ENCODE measurements around the gene RBL2. TPM values are rescaled to one million over a fixed set of nuclear protein-coding genes. Genes with fewer than 3 reads are reported as not detected.

The RBL2 gene
- total and polyA plus RNA-seq, 12 donors: 18.7 to 48.5 (median 34.3) TPM

DNA sequence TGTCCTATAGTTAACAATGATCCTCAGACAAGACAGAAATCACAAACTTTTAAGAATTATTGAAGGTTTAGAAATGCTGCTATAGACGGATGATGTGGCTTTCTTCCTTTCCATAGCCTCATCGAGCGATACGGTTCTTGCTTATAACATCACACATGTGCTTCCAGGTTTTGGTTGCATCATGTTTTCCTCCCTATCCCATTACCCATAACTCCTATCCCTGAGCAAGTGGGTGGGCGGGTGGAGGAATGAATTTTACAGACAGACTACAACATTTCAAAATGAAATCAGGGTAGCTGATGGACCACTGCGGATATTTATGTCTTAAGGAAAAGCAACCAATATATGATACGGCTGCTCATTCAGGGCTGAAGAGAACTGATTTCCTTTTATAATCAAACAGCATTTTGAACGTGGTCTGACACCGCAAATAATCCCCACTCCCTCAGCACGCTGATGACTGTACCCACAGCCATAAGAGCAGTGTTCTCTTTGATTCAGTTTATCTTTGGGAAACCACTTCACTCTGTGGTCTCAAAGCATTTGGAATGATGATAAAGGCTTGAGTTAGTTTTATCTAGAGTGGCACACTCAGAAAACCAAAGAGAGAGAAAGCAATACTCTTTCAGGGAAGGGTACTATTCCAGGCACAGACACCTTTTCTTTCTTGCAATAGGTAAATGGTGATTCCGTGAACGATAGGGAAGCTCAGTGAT is 73.4 kb downstream of the RBL2 start:
- peaks cover 5 to 48% (median 41%) of the 10 kb centered on the region in 9 donors for H3K4me1 ChIP-seq
- H3K36me3 ChIP-seq: no peaks in the 10 kb centered on the region
- ATAC-seq (no peak), DNase-seq (no peak)
- no peaks in the 10 kb centered on the region for H3K27me3 ChIP-seq
- H3K27ac ChIP-seq: no peak overlapping the region
- H3K9me3 ChIP-seq: no peaks in the 10 kb centered on the region
- intact Hi-C loops (cut with DNase I): loop anchor here in 1 of 10 donors (10.0 kb wide), 1 partner anchor 73 kb away; the partner anchor contains the start of gene RBL2
- no peak overlapping the region for H3K4me3 ChIP-seq
- 71 to 75% methylated on average over 12 of the region's 12 CpGs for WGBS, 2 donors
- TF ChIP-seq, protein P1, sequence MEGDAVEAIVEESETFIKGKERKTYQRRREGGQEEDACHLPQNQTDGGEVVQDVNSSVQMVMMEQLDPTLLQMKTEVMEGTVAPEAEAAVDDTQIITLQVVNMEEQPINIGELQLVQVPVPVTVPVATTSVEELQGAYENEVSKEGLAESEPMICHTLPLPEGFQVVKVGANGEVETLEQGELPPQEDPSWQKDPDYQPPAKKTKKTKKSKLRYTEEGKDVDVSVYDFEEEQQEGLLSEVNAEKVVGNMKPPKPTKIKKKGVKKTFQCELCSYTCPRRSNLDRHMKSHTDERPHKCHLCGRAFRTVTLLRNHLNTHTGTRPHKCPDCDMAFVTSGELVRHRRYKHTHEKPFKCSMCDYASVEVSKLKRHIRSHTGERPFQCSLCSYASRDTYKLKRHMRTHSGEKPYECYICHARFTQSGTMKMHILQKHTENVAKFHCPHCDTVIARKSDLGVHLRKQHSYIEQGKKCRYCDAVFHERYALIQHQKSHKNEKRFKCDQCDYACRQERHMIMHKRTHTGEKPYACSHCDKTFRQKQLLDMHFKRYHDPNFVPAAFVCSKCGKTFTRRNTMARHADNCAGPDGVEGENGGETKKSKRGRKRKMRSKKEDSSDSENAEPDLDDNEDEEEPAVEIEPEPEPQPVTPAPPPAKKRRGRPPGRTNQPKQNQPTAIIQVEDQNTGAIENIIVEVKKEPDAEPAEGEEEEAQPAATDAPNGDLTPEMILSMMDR (IDR thresholded peaks at IDR 0.05): no peak

DNA sequence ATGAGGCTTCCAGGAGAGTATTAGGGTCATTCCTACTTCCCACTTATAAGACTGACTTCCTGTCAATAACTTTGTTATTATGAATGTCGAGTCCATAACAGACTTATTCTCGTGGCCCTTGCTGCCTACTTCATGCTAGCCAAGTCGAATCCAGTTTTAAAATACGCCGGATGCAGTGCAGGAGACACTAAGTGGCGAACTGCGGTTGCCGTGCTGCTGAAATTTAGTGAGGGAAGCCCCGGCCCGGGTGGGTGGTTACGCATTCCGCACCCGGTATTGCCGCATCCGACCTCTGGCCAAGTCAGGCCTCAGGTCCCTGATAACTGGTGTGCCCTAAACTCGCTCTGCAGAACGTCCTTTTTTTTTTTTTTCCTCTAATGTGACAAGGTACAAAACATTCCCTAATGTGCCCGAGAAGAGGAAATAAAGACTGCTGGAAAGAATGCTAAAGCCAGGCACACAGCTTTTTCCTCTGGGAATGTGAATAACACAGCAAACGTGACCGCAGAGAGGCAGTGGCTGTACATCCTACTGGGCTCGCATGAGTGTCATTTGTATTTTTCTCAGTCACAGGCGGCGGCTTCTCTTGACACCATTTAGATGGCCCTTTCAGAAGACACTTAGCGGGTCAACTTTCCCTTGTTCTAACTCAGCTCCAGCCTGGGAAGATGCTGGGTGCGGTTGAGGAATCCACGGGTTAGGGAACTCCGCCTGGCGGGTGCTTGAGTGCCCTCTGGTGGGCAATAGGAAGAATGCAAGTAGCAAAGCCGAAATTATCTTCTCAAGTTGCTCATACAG is 75.8 kb downstream of the RBL2 start:
- Histone ChIP-seq H3K27ac (peak overlapping the region; percentile 59 to 88 (median 74)), H3K4me3 (peak overlapping the region in 5 of 10 donors; percentile 8 to 34 (median 24)), H3K36me3 (no peaks in the 10 kb centered on the region), H3K9me3 (peaks cover 0 to 4% (median 0%) of the 10 kb centered on the region in 11 donors), H3K27me3 (no peaks in the 10 kb centered on the region), H3K4me1 (peaks cover 0 to 32% (median 24%) of the 10 kb centered on the region in 9 donors)
- DNase-seq: peak; percentile 54 to 73
- intact Hi-C loops (cut with DNase I): loop anchor here in 1 of 10 donors (10.0 kb wide), 1 partner anchor 75 kb away; the partner anchor contains the start of gene RBL2
- 32 to 34% methylated on average over 29 of the region's 29 CpGs for WGBS, 2 donors
- peak; percentile 67 to 91 (median 84) for ATAC-seq
- TF ChIP-seq, protein P1 (IDR thresholded peaks at IDR 0.05): peak; percentile 95 to 99 (median 97)

DNA sequence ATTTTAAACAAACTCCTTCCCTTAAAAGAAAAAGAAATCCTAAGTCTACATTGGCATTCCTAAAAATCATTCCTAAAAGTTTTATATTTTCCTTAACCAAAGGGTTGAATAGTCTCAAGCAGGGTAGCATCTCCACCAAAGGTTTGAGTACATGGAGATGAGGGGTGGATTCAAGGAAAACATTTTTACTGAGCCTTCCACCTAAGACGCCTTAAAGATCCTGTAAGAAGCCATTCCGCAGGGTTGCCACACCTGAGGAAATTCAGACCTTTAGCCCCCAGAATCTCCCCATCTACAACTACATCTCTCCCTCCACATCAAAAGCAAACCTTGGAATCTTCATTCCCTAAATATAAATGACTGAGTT is 76.4 kb downstream of the RBL2 start:
- intact Hi-C loops (cut with DNase I): no loop called here

DNA sequence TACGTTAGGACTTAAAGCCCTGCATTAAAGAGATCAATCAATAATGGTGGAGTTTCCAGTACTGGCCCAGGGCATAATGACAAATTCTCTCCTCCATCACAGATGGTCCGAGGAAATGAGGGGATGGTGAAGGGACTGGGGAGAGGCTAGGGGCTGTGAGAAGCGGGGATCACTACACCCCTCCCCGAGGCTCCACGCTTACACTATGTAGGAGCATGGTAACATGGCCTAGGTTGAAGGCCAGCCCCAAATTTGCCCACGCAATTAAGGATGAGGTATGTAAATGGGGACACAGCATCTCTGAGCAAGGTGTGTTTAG is 76.8 kb downstream of the RBL2 start:
- TF ChIP-seq, protein P1 (IDR thresholded peaks at IDR 0.05): no peak
- H3K9me3 ChIP-seq: peaks cover 0 to 6% (median 0%) of the 10 kb centered on the region in 11 donors
- no peak overlapping the region for H3K4me3 ChIP-seq
- no peak for DNase-seq
- WGBS, 2 donors: 88 to 90% methylated on average over 6 of the region's 6 CpGs
- peak in 1 of 8 donors; percentile 16 for ATAC-seq
- no peaks in the 10 kb centered on the region for H3K27me3 ChIP-seq
- intact Hi-C loops (cut with DNase I): no loop called here
- no peaks in the 10 kb centered on the region for H3K36me3 ChIP-seq
- H3K27ac ChIP-seq: peak overlapping the region in 8 of 10 donors; percentile 59 to 88 (median 78)
- peaks cover 0 to 35% (median 25%) of the 10 kb centered on the region in 9 donors for H3K4me1 ChIP-seq

More for the DNA sequence above, 76.4 kb downstream of the RBL2 start:
- DNase-seq (no peak), ATAC-seq (no peak)
- WGBS, 2 donors: 38 to 41% methylated on average over 2 of the region's 2 CpGs
- H3K27ac ChIP-seq: peak overlapping the region in 9 of 10 donors; percentile 59 to 88 (median 75)
- peaks cover 0 to 6% (median 0%) of the 10 kb centered on the region in 11 donors for H3K9me3 ChIP-seq
- H3K4me3 ChIP-seq: no peak overlapping the region
- peaks cover 0 to 31% (median 24%) of the 10 kb centered on the region in 9 donors for H3K4me1 ChIP-seq
- TF ChIP-seq, protein P1 (IDR thresholded peaks at IDR 0.05): peak in 1 of 9 donors; percentile 19
- H3K36me3 ChIP-seq: no peaks in the 10 kb centered on the region
- H3K27me3 ChIP-seq: no peaks in the 10 kb centered on the region

All from heart right ventricle (tissue), 16 donors.